ENCODE measurements around the gene SLC20A1.

The SLC20A1 gene

GRCh38 chr2:112634153-112634873 lies 11.4 kb upstream of the SLC20A1 start:
- no peak for TF ChIP-seq ZFP30 (CRISPR knock-in tag; IDR thresholded peaks at IDR 0.05)
- TF ChIP-seq CSDC2 (CRISPR knock-in tag; IDR thresholded peaks at IDR 0.05) = no peak
- TF ChIP-seq TOX (CRISPR knock-in tag; IDR thresholded peaks at IDR 0.05; ENCODE audit: borderline replicate concordance) = no peak
- no peak for TF ChIP-seq ZFP3 (CRISPR knock-in tag; IDR thresholded peaks at IDR 0.05)
- no peak for ATAC-seq

- no peak for ATAC-seq
- TF ChIP-seq ZC3H10 (CRISPR knock-in tag; IDR thresholded peaks at IDR 0.05) = no peak
- TF ChIP-seq ZNF8 (CRISPR knock-in tag; IDR thresholded peaks at IDR 0.05) = no peak
- TF ChIP-seq POU6F1 (CRISPR knock-in tag; IDR thresholded peaks at IDR 0.05; ENCODE audit: borderline replicate concordance, low read depth) = no peak
- TF ChIP-seq BACH2 (CRISPR knock-in tag; IDR thresholded peaks at IDR 0.05; ENCODE audit: borderline replicate concordance) = no peak
- no peak for TF ChIP-seq PPARA (CRISPR knock-in tag; IDR thresholded peaks at IDR 0.05; ENCODE audit: borderline replicate concordance)
- TF ChIP-seq ZFP3 (CRISPR knock-in tag; IDR thresholded peaks at IDR 0.05) = no peak
- no peak for TF ChIP-seq TCF4 (CRISPR knock-in tag; IDR thresholded peaks at IDR 0.05; ENCODE audit: borderline replicate concordance)
- no peak for TF ChIP-seq CREB5 (CRISPR knock-in tag; IDR thresholded peaks at IDR 0.05; ENCODE audit: low read depth)
- no peak for TF ChIP-seq ZNF70 (CRISPR knock-in tag; IDR thresholded peaks at IDR 0.05)
- TF ChIP-seq CSDC2 (CRISPR knock-in tag; IDR thresholded peaks at IDR 0.05) = no peak
- TF ChIP-seq ARNTL (CRISPR knock-in tag; IDR thresholded peaks at IDR 0.05; ENCODE audit: borderline replicate concordance, low read depth) = no peak
These were observed 10.9 kb upstream of the SLC20A1 start for GRCh38 chr2:112634874-112635157.

DNA sequence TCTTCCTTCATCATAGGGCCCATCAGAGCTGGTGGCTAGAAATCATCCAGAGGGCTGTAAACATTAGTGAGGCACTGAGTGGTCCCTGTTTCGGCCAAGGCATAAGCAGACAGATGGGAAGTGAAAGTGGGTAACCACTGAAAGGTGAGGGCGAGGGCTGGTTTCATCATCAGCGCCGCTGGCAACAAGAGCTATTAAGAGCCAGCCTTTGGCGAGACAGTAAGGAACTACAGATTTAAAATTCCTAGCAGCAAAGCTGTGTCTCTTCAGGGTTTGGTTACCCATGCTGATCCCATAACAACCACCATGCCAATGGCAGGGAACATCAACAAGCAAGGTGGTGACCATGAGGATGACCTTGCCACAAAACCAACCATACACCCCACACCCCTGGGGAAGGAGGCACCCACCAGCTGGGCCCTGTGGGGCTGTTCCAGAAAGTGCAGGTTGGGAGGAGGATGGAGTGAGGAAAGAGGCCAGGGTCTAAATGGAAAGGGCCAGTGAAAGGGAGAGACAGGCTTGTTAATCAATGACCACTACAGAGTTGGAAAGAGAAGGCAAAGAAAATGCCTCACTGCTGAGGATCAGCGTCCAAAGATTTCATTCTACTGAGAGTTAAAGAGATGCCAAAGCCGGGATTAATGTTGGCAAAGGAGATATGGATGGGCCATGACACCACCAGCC lies 9.0 kb upstream of the SLC20A1 start:
- ATAC-seq = no peak
- TF ChIP-seq ESRRG (CRISPR knock-in tag; IDR thresholded peaks at IDR 0.05) (no peak), ZNF8 (CRISPR knock-in tag; IDR thresholded peaks at IDR 0.05) (no peak), ZNF565 (CRISPR knock-in tag; conservative IDR thresholded peaks at IDR 0.05; ENCODE audit: low read depth) (no peak), TSHZ2 (CRISPR knock-in tag; IDR thresholded peaks at IDR 0.05) (no peak), ZC3H10 (CRISPR knock-in tag; IDR thresholded peaks at IDR 0.05) (no peak), CSRNP3 (CRISPR knock-in tag; IDR thresholded peaks at IDR 0.05) (no peak), CREB5 (CRISPR knock-in tag; IDR thresholded peaks at IDR 0.05; ENCODE audit: low read depth) (no peak), RARB (CRISPR knock-in tag; IDR thresholded peaks at IDR 0.05) (no peak), ZFP30 (CRISPR knock-in tag; IDR thresholded peaks at IDR 0.05) (no peak), BACH2 (CRISPR knock-in tag; IDR thresholded peaks at IDR 0.05; ENCODE audit: borderline replicate concordance) (no peak), PPARA (CRISPR knock-in tag; IDR thresholded peaks at IDR 0.05; ENCODE audit: borderline replicate concordance) (no peak), ZFP3 (CRISPR knock-in tag; IDR thresholded peaks at IDR 0.05) (no peak), TCF4 (CRISPR knock-in tag; IDR thresholded peaks at IDR 0.05; ENCODE audit: borderline replicate concordance) (no peak), TOX (CRISPR knock-in tag; IDR thresholded peaks at IDR 0.05; ENCODE audit: borderline replicate concordance) (no peak), ARNTL (CRISPR knock-in tag; IDR thresholded peaks at IDR 0.05; ENCODE audit: borderline replicate concordance, low read depth) (no peak), ZNF70 (CRISPR knock-in tag; IDR thresholded peaks at IDR 0.05) (no peak), ISL1 (CRISPR knock-in tag; IDR thresholded peaks at IDR 0.05) (no peak), POU6F1 (CRISPR knock-in tag; IDR thresholded peaks at IDR 0.05; ENCODE audit: borderline replicate concordance, low read depth) (no peak), OSR1 (CRISPR knock-in tag; IDR thresholded peaks at IDR 0.05) (no peak)
- TF ChIP-seq, protein P1, sequence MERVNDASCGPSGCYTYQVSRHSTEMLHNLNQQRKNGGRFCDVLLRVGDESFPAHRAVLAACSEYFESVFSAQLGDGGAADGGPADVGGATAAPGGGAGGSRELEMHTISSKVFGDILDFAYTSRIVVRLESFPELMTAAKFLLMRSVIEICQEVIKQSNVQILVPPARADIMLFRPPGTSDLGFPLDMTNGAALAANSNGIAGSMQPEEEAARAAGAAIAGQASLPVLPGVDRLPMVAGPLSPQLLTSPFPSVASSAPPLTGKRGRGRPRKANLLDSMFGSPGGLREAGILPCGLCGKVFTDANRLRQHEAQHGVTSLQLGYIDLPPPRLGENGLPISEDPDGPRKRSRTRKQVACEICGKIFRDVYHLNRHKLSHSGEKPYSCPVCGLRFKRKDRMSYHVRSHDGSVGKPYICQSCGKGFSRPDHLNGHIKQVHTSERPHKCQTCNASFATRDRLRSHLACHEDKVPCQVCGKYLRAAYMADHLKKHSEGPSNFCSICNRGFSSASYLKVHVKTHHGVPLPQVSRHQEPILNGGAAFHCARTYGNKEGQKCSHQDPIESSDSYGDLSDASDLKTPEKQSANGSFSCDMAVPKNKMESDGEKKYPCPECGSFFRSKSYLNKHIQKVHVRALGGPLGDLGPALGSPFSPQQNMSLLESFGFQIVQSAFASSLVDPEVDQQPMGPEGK (CRISPR knock-in tag; IDR thresholded peaks at IDR 0.05; ENCODE audit: borderline replicate concordance) = no peak
